Chondrocyte (in vitro differentiated cells): ENCODE measurements around the gene BSX. TPM values are rescaled to one million over a fixed set of nuclear protein-coding genes. Genes with fewer than 3 reads are reported as not detected.

Experiments used
- DNase-seq: peaks from one replicate; pipeline ENCODE4 v3.0.0; 2021; ENCODE audit warnings: mixed read lengths, low spot score
- H3K27ac Mint-ChIP-seq: one replicate; pipeline ENCODE4 v1.8.0; 2021; ENCODE audit warnings: mild to moderate bottlenecking, moderate library complexity, mixed read lengths; ENCODE audit not compliant: unreplicated experiment
- H3K27me3 Mint-ChIP-seq: 2 replicates; pipeline ENCODE4 v1.8.0; 2021; ENCODE audit warnings: low read depth, mixed read lengths
- H3K36me3 Mint-ChIP-seq: 2 replicates; pipeline ENCODE4 v1.8.0; 2021; ENCODE audit warnings: low read depth, mixed read lengths
- H3K4me1 Mint-ChIP-seq: 2 replicates; pipeline ENCODE4 v1.8.0; 2021; ENCODE audit warnings: low read depth, mild to moderate bottlenecking, mixed read lengths
- H3K4me3 Mint-ChIP-seq: one replicate; pipeline ENCODE4 v1.8.0; 2021; ENCODE audit warnings: mild to moderate bottlenecking, moderate library complexity, mixed read lengths; ENCODE audit not compliant: unreplicated experiment
- H3K9me3 Mint-ChIP-seq: 2 replicates; pipeline ENCODE4 v1.8.0; 2021; ENCODE audit warnings: low read depth, mixed read lengths
- total RNA-seq: library from RNA; stranded (reverse); gene quantifications from 3 replicates; pipeline ENCODE4 v1.2.1, GENCODE V29; 2021
- TF ChIP-seq, protein P1 (sequence below): fragments of 200-600 bp; sonication (generic); IDR thresholded peaks from 2 replicates; pipeline ENCODE4 v1.5.0; 2021; ENCODE audit warnings: antibody characterized with exemption, mild to moderate bottlenecking, moderate library complexity

Gene BSX
- total RNA-seq, 1 donor from 2014 or later, result not detected

DNA sequence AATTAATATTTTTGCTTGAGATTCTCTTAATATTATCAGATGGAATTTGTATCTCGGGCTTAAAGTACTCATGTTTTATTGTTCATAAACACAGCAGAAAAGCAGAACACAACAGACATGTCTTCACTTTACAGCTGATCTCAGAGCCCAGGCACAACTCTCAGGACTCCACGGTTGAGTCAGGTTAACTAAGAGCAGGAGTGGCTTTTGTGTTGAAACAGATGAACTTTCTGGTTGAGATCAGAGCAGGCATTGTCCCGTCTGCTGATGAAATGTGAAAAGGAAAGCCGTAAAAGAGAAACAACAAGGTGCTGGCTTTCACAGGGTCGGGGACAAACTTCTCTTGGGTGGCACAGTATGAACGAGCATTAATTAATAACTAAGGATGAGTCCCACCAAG is 50.1 kb downstream of the BSX start:
- no peaks in the 10 kb centered on the region for H3K4me1 Mint-ChIP-seq
- no peak for DNase-seq
- no peak overlapping the region for H3K4me3 Mint-ChIP-seq
- H3K36me3 Mint-ChIP-seq, result peaks cover 6% of the 10 kb centered on the region
- TF ChIP-seq, protein P1, sequence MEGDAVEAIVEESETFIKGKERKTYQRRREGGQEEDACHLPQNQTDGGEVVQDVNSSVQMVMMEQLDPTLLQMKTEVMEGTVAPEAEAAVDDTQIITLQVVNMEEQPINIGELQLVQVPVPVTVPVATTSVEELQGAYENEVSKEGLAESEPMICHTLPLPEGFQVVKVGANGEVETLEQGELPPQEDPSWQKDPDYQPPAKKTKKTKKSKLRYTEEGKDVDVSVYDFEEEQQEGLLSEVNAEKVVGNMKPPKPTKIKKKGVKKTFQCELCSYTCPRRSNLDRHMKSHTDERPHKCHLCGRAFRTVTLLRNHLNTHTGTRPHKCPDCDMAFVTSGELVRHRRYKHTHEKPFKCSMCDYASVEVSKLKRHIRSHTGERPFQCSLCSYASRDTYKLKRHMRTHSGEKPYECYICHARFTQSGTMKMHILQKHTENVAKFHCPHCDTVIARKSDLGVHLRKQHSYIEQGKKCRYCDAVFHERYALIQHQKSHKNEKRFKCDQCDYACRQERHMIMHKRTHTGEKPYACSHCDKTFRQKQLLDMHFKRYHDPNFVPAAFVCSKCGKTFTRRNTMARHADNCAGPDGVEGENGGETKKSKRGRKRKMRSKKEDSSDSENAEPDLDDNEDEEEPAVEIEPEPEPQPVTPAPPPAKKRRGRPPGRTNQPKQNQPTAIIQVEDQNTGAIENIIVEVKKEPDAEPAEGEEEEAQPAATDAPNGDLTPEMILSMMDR, result no peak
- no peak overlapping the region for H3K27ac Mint-ChIP-seq
- peaks cover 3% of the 10 kb centered on the region for H3K9me3 Mint-ChIP-seq
- no peaks in the 10 kb centered on the region for H3K27me3 Mint-ChIP-seq

Other genes with a start within 250 kb of the BSX start
- gene CRTAM, start 143.3 kb downstream of the BSX start, total RNA-seq, result not detected in 3 replicates
- gene JHY, start 99.1 kb downstream of the BSX start, total RNA-seq, result 7.4 to 7.8 TPM (median 7.7 TPM) in 3 replicates
- 1,112 to 1,153 TPM (median 1,138 TPM) in 3 replicates for gene HSPA8, start 80.3 kb upstream of the BSX start, total RNA-seq
- 4.8 to 21.4 TPM (median 6.6 TPM) in 3 replicates for gene CLMP, start 213.4 kb upstream of the BSX start, total RNA-seq